ENCODE results near the gene AIF1.

AIF1 gene

DNA sequence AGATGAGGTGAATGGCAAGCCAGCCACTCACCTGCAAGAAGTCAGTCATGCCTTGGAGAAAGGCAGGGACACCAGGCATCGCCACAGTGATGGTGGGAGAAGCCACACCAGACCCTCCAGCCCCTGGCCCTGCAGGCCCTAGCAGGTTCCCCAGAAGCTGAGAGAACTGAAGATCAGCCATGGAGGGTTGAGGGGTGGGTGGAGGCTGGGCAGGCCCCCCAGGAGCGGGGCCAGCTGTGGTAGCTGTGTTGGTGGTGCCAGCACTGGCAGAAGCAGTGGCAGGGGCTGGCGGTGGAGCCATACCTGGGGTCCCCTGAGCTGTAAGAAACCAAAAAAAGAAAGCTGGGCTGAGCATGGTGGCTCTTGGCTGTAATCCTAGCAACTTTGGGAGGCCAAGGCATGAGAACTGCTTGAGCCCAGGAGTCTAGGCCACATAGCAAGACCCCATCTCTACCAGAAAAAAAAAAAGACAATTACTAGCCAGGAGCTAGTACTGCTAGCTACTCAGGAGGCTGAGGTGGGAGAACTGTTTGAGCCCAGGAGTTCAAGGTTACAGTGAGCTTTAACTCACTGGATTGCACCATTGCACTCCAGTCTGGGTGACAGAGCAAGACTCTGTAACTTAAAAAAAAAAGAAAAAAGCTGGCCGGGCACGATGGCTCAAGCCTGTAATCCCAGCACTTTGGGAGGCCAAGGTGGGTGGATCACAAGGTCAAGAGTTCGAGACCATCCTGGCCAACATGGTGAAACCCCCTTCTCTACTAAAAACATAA, 27.9 kb downstream of the AIF1 start:
- DNase-seq (ENCODE audit: low read depth, low spot score): no peak

DNA sequence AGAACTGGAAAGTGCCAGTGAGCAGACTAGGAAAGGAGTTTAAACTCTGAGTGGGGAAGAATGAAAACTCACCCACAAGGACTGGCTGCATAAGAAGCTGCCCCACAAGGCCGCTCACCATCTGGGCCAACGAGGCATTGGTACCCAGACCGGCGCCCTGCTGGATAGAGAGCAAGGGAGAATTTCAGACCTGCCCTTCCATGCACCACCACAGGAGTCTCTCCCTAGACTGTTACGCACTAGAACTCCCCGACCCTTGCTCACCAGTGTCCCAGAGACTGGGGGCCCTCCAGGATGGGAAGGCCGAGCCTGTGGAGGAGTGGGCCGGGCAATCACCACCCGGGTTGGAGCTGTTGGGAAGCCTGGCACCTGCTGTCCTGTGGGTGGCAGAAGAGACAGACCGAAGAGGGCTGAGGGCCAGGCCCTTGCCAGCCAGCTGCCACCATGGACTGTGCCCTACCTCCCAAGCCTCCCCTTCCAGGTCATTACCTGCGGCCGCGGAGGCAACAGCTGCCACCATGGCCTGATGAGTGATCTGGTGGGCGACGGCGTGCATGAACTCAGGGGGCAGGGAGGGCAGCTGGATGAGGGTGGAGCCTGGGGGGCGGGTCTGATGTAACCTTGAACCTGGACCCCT, 28.9 kb downstream of the AIF1 start:
- no peak for DNase-seq (ENCODE audit: low read depth, low spot score)

DNA sequence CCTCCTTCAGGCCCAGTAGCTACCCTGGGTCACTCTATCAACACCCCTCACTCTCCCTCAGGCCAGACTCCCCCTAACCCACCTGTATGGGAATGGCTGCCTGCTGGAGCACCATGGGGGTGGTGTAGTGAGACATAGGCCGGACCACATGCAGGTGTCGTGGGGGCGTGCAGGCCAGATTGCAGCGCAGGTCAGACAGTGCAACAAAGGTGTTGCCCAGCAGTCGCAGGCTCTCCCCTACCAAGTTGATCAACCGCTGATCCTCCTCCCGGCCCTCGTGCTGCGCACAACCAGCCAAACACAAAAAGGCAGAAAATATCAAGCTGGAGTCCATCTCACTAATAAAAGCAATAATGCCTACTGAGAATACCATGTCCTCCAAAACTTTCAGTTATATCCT, 30.3 kb downstream of the AIF1 start:
- no peak for DNase-seq (ENCODE audit: low read depth, low spot score)

DNA sequence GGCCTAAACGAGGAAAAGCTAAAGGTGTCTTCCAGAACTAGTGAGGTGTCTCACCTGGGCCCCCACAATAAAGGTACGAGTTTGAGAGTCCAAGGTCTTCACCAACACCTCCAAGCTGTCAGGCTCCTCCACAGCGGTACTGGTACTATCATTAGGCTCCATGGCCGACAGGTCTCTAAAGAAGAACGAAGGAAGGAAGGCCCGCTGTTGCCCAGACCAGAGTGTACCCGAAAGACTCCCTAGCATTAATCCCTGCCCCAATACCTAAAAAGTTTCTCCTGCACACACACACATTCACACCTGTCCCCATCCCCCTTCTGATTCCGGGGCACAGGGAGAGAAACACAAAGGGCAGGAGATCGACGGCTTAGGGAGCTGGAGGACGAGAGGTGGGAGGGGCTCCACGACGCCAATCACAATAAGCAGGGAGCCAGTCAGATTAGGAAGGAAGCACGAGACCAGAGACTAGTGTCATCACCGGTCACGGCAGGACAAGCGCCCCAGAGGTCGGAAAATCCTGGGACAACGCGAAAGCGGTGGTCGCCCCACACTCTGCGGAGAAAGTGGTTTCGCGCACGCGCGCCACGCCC, 36.7 kb downstream of the AIF1 start:
- DNase-seq (ENCODE audit: low read depth, low spot score): peak; percentile 93

DNA sequence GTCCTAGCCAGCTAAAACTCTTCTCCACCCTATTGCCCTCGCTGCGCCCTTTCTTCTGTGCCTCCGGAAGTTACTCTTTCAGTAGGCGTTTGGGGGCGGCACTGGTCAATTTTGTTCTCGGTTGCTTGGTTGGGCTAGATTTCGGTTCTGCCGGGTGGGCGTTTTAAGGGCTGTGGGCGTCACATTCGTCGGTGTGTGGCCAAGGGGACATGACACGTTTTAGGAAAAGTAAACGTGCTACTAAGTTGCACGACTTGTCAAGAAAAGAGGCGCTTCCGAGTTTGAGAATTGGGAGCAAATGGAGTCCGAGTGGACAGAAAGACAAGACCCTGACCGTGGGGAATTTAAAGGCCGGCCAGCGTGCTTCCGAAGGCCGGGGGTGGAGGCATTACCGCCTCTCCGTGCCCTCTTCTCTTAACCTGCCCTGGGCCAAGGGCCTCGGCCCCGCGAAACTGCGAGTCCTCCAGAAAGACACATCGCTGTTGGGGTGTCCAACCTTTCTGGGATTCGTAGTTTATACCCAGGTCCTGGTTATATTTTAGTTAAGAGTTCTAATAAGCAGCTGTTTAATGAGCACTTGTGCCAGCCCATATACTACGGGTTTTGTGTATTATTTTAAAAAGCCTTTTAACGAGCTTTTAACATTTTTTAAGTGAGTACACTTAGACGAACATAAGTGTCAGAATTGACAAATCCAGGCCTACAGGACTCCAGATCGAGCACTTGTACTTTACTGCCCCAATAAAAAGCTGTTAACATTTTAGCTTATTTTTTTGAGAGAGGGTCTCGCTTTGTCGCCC, 38.1 kb downstream of the AIF1 start:
- peak; percentile 98 for DNase-seq (ENCODE audit: low read depth, low spot score)

DNA sequence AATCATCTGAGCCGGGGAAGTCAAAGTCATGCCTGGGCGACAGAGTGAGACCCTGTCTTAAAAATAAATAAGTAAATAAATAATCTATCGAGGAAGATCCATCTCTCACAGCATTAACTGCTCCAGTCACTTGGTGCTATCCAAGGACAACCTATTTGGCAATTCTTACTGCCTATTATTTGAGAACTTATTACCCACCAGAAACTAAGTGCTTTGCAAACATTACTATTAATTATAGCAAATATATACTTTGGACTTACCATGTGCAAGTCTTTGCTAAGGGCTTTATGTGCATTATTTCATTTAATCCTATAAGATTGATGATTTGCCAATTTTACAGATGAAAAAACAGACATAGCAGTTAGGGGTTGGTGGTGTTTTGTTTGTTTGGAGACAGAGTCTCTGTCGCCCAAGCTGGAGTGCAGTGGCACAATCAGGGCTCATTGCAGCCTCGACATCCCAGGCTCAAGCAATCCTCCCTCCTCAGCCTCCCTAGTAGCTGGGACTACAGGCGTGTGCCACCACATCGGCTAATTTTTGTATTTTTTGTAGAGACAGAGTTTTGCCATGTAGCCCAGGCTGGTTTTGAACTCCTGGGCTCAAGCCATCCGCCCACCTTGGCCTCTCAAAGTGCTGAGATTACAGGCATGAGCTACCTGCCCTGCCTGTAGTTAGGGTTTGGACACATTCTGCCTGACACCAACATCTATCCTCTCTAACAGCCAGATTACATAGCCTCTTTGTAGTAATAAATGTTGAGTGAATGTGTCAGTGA, 39.7 kb downstream of the AIF1 start:
- DNase-seq (ENCODE audit: low read depth, low spot score): no peak

DNA sequence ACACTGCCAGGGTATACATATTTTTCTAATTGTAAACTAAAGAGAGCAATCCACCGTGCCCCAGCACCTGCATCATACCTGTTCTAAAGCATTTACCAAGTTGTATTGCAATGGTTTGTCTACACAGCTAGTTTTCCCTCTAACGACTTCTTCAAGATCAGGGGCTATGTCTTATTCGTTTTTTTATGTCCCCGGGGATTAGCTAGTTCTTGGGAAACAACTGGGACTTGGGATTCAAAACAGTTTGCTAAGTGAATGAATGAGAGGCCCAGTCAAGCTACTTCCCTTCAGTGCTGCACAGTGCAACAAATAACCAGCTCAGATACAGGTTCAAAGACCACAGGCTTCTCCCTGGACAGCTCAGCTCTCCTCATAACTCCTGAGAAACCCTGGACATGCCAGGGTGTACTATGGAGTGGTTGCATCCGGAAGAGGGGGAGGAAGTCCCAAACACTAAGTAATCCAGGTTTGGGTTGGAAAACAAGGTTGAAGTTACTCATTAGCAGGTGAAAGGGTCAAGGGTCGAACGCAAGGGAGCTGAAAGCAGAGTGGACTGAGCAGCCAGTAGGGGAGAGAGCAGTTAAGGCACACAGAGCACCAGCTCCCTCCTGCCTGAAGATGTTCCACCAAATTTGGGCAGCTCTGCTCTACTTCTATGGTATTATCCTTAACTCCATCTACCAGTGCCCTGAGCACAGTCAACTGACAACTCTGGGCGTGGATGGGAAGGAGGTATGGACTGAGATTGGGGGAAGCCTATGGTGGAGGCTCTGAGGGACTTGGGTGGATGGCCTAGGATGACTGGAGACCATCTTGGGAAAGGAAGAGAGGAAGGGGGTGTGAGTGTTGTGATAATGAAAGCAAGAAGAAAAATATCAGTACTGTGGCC, 40.6 kb downstream of the AIF1 start, which contains the start of gene APOM:
Gene APOM (plus strand): TSS at position 546 of the 889 bp plus-strand sequence. CDS start 73 bp downstream, at position 619.
- DNase-seq (ENCODE audit: low read depth, low spot score): no peak

DNA sequence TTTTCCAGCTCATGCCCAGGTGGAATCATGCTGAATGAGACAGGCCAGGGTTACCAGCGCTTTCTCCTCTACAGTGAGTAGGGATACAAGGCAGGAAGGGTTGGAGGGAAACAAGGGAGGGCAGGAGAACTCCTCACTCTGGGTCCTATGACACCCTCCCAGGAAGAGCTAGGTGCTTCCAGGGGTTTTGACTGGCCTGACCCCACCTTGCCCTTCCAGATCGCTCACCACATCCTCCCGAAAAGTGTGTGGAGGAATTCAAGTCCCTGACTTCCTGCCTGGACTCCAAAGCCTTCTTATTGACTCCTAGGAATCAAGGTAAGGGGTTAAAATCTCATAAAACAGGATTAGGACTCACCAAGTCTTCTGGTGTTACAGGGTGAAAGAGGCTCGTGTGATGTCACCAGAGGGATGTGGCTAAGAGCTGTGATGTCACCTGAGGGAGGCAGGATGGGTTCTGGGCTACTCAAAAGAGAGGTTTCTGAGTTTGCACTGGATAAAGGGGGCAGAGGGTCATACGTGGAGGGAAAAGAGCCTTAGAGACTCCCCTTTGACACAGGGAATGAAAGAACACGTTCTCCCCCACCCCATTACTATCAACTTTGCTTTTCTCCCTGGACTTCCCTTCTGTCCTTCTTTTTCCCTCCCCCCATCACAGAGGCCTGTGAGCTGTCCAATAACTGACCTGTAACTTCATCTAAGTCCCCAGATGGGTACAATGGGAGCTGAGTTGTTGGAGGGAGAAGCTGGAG, 42.5 kb downstream of the AIF1 start:
- no peak for DNase-seq (ENCODE audit: low read depth, low spot score)

DNA sequence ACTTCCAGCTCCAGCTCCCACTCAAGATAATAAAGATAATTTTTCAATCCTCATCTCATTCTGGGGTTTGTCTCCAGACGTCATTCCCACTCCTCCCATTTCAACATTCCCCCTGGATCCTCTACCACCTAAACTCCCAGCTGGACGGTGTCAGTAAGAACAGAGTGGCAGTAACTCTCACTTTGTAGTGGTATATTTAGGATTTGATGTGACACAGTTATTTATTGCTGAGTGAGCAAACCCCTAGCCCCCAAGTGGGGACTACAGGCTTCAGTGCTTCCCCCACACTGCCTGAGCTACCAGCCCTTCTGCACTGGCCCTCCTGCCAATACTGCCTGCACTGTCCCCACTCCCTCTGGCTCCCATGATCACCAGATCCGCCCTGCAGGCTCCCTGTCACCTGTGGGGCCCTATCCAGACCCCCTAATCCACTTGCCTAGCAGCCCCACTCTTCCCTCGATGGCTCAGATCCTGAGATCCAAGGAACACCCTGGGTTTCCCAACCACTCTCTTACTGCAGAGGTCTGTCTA, 43.2 kb downstream of the AIF1 start:
- no peak for DNase-seq (ENCODE audit: low read depth, low spot score)

DNA sequence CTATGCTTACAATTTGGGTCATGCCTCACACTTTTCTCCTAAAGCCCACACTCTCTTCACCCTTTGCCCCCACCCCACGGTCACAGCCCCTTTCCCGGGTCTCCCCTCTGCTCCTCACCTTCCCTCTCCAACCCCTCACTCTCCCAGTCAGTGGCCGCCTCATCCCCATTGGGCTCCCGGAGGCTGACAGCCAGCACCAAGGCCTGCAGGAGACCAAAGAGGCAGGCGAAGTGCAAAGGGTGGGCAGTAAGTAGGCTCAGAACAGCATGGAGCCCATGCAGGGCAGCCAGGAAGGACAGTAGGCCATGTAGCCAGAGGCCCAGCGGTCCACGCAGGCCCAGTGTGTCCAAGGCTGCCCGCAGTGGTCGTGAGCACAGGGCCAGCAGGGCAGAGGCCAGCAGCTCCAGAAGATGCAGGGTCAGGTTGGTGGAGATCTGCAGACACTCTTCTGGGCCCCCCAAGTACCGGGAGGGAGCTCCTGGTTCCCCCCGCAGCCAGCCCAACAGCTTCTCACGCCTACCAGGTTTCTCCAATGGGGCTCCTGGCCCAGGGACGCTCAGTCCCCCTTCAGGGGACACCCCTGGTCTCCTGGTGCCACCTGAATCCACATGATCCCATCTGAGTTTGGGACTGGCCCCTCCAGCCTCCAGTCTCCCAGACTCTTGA, 44.1 kb downstream of the AIF1 start:
- no peak for DNase-seq (ENCODE audit: low read depth, low spot score)

DNA sequence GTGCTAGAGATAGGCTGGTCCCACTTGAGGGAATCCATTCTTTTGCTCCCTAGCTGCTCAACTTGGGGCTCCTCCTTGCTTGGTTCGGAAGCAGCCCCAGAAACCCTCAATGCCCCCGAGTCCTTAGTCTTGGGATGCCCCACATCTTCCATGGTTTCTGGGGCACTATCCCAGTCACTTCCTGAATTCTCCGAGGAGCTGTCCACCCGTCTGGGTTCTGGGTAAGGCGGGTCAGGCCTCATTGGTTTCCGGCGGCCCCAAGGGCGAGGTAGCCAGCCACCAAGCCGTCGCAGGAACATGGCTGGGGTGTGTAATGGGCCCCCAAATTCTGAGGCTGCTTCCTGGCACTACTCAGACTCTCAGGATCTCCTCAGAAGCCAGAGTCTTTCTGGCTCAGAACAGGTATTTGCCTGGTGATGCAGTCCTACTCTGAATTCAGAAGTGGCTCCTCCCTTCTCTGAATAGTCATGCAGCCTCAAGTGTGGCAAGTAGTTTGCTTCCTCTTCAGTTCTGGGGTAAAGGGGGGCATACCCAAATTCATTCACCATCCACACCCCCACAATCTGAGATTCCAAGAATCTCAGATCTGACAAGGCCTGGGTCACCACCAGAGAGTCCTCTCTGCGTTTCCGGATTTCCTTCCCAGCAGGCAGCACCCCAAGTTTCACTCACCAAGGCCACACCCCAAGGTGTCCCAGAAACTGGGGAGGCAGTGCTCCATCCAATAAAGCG, 44.8 kb downstream of the AIF1 start:
- DNase-seq (ENCODE audit: low read depth, low spot score): peak; percentile 38

DNA sequence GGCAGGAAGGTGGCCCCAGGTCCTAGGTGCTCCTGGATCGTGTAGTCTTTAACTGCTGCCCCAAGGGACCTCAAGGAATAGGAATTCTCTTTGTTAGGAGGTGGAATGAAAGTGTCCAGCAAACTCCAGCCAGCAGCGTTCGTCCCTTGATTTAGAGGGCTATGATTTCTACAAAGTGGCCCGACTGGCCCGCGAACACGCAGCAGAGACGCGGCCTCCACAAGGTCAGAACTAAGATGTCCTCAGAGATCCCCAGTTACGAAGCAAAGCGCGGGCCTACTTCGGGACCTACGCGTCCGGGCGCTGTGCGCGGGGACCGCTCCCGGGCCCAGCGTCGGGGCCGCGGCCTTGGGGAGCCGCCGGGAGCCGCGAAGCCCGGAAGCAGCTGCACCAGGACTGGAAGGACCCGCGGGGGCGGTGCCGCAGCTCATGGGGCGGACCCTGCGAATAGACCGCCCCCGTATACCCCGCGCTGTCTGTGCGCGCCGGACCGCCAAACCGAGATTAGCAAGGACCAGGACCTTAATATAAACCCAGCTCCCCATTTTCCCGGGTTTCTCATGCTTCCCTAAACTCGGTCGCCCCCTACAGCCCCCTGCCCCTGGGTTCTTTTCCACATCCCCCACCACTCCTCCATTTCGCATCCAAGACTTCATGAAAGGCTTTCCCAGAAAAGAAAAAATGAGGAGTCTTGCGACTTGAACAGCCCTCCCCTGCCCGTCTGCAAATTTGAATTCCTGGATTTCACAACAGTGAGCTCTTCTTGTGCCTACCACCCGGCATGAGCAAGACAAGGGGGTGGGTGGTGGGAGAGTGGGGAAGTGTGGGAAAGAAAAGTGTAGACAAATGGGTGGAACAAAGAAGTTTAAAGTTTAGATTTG, 45.6 kb downstream of the AIF1 start, which contains the start of gene C6orf47:
Gene C6orf47 (minus strand): TSS at position 398 of the 881 bp plus-strand sequence. CDS start 831 bp downstream, outside the sequence.
- peak; percentile 87 for DNase-seq (ENCODE audit: low read depth, low spot score)

DNA sequence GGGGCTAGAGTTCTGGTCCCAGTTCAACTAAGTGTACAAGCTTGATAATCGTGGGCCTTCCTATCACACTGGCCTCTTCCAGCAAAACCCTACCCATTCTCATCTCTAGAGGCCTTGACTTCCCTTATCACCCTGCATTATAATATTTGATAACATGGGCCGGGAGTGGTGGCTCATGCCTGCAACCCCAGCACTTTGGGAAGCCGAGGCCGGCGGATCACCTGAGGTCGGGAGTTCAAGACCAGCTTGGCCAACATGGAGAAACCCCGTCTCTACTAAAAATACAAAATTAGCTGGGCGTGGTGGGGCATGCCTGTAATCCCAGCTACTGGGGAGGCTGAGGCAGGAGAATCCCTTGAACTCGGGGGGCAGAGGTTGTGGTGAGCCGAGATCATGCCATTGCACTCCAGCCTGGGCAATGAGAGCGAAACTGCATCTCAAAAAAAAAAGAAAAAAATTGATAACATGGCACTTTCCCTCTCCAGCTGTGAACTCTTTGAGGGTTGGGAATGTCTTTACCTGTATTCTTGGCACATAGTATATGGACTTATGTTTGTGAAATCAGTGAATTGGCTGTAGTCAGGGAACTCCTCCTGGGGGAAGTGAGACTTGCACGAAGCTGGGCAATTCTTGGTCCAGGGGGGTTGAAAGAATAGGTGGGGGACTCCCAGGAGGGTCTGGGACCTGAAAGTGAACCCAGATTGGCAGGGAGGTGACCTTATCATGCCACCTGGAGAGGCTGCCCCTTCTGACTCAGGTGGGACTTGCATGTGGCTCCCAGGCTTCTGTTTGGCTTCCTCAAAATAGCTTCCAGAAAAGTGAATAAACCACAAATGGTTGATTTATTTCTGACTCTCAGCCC, 46.5 kb downstream of the AIF1 start:
- no peak for DNase-seq (ENCODE audit: low read depth, low spot score)

DNA sequence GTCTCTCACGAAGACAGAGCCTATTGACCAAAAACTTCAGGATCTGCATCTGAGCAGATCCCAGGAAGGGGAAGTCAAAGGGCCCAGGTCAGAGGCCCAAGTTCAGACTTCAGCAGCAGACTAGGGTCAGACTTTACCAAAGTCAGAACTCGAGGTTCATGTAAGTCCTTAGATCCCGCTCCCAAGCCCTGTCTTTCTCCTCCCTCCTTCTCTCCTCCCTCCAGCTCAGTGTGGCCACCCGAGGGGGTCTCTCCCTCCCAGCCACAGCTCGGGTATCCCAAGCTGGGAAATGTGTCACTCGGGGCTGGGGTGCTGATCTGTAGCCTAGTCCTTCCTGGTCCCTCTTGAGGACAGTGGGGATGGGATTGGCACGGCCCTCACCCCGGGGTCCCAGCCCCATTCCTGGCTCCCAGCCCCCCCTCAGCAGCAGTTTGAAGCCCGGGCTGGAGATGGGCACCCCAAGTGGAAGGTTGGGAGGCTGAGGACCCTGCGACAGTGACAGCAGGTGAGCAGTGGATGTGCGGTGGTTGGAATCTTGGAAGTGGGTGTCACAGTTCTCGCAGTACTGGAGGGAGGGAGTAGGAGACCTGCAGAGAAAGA, 47.2 kb downstream of the AIF1 start:
- DNase-seq (ENCODE audit: low read depth, low spot score): no peak
